A549 (cell line): ENCODE measurements around the gene SPPL2B. TPM values are rescaled to one million over a fixed set of nuclear protein-coding genes. Genes with fewer than 3 reads are reported as not detected.

Experiments
- ATAC-seq, 2 experiments: fragments of 200-7000 bp in 1 of 2; fragments of >200 bp in 1 of 2; cut with Nextera tagmentation in 1 of 2; cut with Tn5 transposase in 1 of 2; 3 replicates each; pipeline versions ENCODE4 v1.8.0 to v1.9.1; 2018 to 2020; ENCODE audit warnings: mild to moderate bottlenecking in 1 of 2, moderate library complexity in 1 of 2
- CTCF ChIA-PET: fragments of 300-600 bp; sonication (Branson Sonifier 250); formaldehyde crosslinking; extraction: SDS; loops from one replicate; lab custom pipeline; 2021; ENCODE audit warnings: antibody characterized with exemption, inconsistent platforms; lab: Yijun Ruan, JAX
- POLR2A ChIA-PET: fragments of 350-600 bp; formaldehyde crosslinking; extraction: SDS; loops from one replicate; lab custom pipeline; 2021; ENCODE audit warnings: antibody characterized with exemption, inconsistent platforms; lab: Yijun Ruan, JAX
- DNase-seq, 2 experiments: peaks; one replicate each; pipeline versions ENCODE4 v3.0.0 to v3.0.0-alpha.2; 2011 to 2016; ENCODE audit warnings: low read depth in 1 of 2, low spot score in 1 of 2
- FAIRE-seq: peaks from 2 replicates; lab custom pipeline; 2011; peaks lifted over from hg19 to GRCh38; lab: Jason Lieb, UNC
- H3K27ac ChIP-seq, 2 experiments: fragments of >200 bp; sonication (Bioruptor Twin); formaldehyde crosslinking; 3 replicates each; pipeline ENCODE4 v1.5.1; 2016 to 2017
- H3K4me1 ChIP-seq: fragments of >200 bp; sonication (Bioruptor Twin); formaldehyde crosslinking; 3 replicates; pipeline ENCODE4 v1.6.1; 2016
- H3K4me2 ChIP-seq: fragments of >200 bp; sonication (Bioruptor Twin); formaldehyde crosslinking; 3 replicates; pipeline ENCODE4 v1.6.1; 2016
- H3K4me3 ChIP-seq: fragments of >200 bp; sonication (Bioruptor Twin); formaldehyde crosslinking; 3 replicates; pipeline ENCODE4 v1.5.1; 2016
- H3K9me3 ChIP-seq: fragments of >200 bp; sonication (Bioruptor Twin); formaldehyde crosslinking; 3 replicates; pipeline ENCODE4 v1.6.1; 2016
- BHLHE40 ChIP-seq: IDR thresholded peaks from 2 replicates; pipeline ENCODE4 v1.6.1; 2012; ENCODE audit warnings: low read depth, low read length, inconsistent platforms
- CBX8 ChIP-seq: fragments of 200-600 bp; sonication (generic); IDR thresholded peaks from 2 replicates; pipeline ENCODE4 v1.6.1; 2016
- EHF ChIP-seq: fragments of 250-450 bp; sonication (Bioruptor Pico); IDR thresholded peaks from 2 replicates; pipeline ENCODE4 v1.5.0; 2020; ENCODE audit warnings: mild to moderate bottlenecking
- ELK1 ChIP-seq: fragments of 150-350 bp; IDR thresholded peaks from 2 replicates; pipeline ENCODE4 v1.6.1; 2014; ENCODE audit warnings: low read depth, mild to moderate bottlenecking, low read length
- EP300 ChIP-seq, 2 experiments: fragments of >200 bp; sonication (Bioruptor Twin); formaldehyde crosslinking; IDR thresholded peaks; 2 replicates in 1 of 2; 3 replicates in 1 of 2; pipeline ENCODE4 v1.6.1; 2016 to 2017
- FOSB ChIP-seq: fragments of 250-450 bp; sonication (Bioruptor Pico); IDR thresholded peaks from 2 replicates; pipeline ENCODE4 v1.5.0; 2020; ENCODE audit warnings: mild to moderate bottlenecking, moderate library complexity
- FOSL2 ChIP-seq, 2 experiments: fragments of 450-650 bp in 1 of 2; fragments of >200 bp in 1 of 2; sonication (Bioruptor Twin) in 1 of 2; formaldehyde crosslinking; IDR thresholded peaks; 2 replicates each; pipeline versions ENCODE4 v1.5.0 to v1.6.1; 2016 to 2020; ENCODE audit warnings: mild to moderate bottlenecking in 1 of 2, moderate library complexity in 1 of 2
- FOXS1 ChIP-seq: fragments of 250-450 bp; sonication (Bioruptor Pico); IDR thresholded peaks from 2 replicates; pipeline ENCODE4 v1.5.0; 2020; ENCODE audit warnings: mild to moderate bottlenecking, moderate library complexity
- GATA3 ChIP-seq: IDR thresholded peaks from 2 replicates; pipeline ENCODE4 v1.6.1; 2012; ENCODE audit warnings: borderline replicate concordance
- HDAC2 ChIP-seq: fragments of 200-600 bp; sonication (generic); IDR thresholded peaks from 2 replicates; pipeline ENCODE4 v1.6.1; 2016
- HEYL ChIP-seq: fragments of 250-450 bp; sonication (Bioruptor Pico); IDR thresholded peaks from 2 replicates; pipeline ENCODE4 v1.8.0; 2021; ENCODE audit warnings: mild to moderate bottlenecking, moderate library complexity
- HOXB13 ChIP-seq: fragments of 250-450 bp; sonication (Bioruptor Pico); IDR thresholded peaks from 2 replicates; pipeline ENCODE4 v1.5.0; 2020; ENCODE audit warnings: low read depth, mild to moderate bottlenecking, moderate library complexity
- HOXB5 ChIP-seq: fragments of 250-450 bp; sonication (Bioruptor Pico); IDR thresholded peaks from 2 replicates; pipeline ENCODE4 v1.5.0; 2020; ENCODE audit warnings: mild to moderate bottlenecking, moderate library complexity
- JUN ChIP-seq, 2 experiments: fragments of >200 bp; sonication (Bioruptor Twin); formaldehyde crosslinking; IDR thresholded peaks; 2 replicates in 1 of 2; 3 replicates in 1 of 2; pipeline ENCODE4 v1.6.1; 2016 to 2017
- JUNB ChIP-seq: fragments of >200 bp; sonication (Bioruptor Twin); formaldehyde crosslinking; IDR thresholded peaks from 2 replicates; pipeline ENCODE4 v1.6.1; 2016
- KDM5A ChIP-seq: fragments of 200-600 bp; sonication (generic); IDR thresholded peaks from 2 replicates; pipeline ENCODE4 v1.6.1; 2016; ENCODE audit warnings: antibody characterized with exemption, mild to moderate bottlenecking
- MAFK ChIP-seq: fragments of 450-650 bp; IDR thresholded peaks from 2 replicates; pipeline ENCODE4 v1.6.1; 2014; ENCODE audit not compliant: partially characterized antibody
- NPAS2 ChIP-seq: fragments of 250-450 bp; sonication (Bioruptor Pico); IDR thresholded peaks from 2 replicates; pipeline ENCODE4 v1.8.0; 2022; ENCODE audit warnings: mild to moderate bottlenecking, moderate library complexity, borderline replicate concordance
- PBX3 ChIP-seq: IDR thresholded peaks from 2 replicates; pipeline ENCODE4 v1.6.1; 2012
- RARB ChIP-seq: fragments of 250-450 bp; sonication (Bioruptor Pico); IDR thresholded peaks from 2 replicates; pipeline ENCODE4 v1.8.0; 2021; ENCODE audit warnings: mild to moderate bottlenecking, moderate library complexity
- RCOR1 ChIP-seq: fragments of 150-350 bp; IDR thresholded peaks from 2 replicates; pipeline ENCODE4 v1.6.1; 2014; ENCODE audit warnings: antibody characterized with exemption, low read length, low read depth
- REST ChIP-seq: fragments of 200-600 bp; sonication (generic); IDR thresholded peaks from 2 replicates; pipeline ENCODE4 v1.6.1; 2016; ENCODE audit warnings: antibody characterized with exemption, mild to moderate bottlenecking, moderate library complexity
- RFX5 ChIP-seq: fragments of 450-650 bp; IDR thresholded peaks from 2 replicates; pipeline ENCODE4 v1.7.1; 2014; ENCODE audit warnings: antibody characterized with exemption, mild to moderate bottlenecking, moderate library complexity
- RNF2 ChIP-seq: fragments of 200-600 bp; sonication (generic); IDR thresholded peaks from 2 replicates; pipeline ENCODE4 v1.6.1; 2016; ENCODE audit warnings: low read depth, mild to moderate bottlenecking, antibody characterized with exemption, moderate library complexity, borderline replicate concordance
- SMC3 ChIP-seq: fragments of >200 bp; sonication (Bioruptor Twin); formaldehyde crosslinking; IDR thresholded peaks from 3 replicates; pipeline ENCODE4 v1.6.1; 2018; ENCODE audit warnings: inconsistent platforms
- SREBF2 ChIP-seq: fragments of 450-650 bp; IDR thresholded peaks from 2 replicates; pipeline ENCODE4 v1.6.1; 2014; ENCODE audit warnings: mild to moderate bottlenecking, moderate library complexity
- TFCP2L1 ChIP-seq: fragments of 250-450 bp; sonication (Bioruptor Pico); IDR thresholded peaks from 2 replicates; pipeline ENCODE4 v1.5.0; 2021; ENCODE audit warnings: mild to moderate bottlenecking
- ZC3H11A ChIP-seq: fragments of 450-650 bp; IDR thresholded peaks from 2 replicates; pipeline ENCODE4 v1.6.1; 2014; ENCODE audit warnings: antibody characterized with exemption, mild to moderate bottlenecking
- ZNF302 ChIP-seq: fragments of 250-450 bp; sonication (Bioruptor Pico); IDR thresholded peaks from 2 replicates; pipeline ENCODE4 v1.9.0; 2021; ENCODE audit warnings: inconsistent platforms, mild to moderate bottlenecking, moderate library complexity
- WGBS: methylation state at CpG from one replicate; pipeline ENCODE4 v1.1.6; 2017; ENCODE audit errors: missing lambda C conversion rate; 5-methylcytosine and 5-hydroxymethylcytosine counted together
- polyA plus RNA-seq, 4 experiments: library from polyadenylated mRNA; depleted of rRNA in 3 of 4; stranded (reverse); fragments of >200 nt; fragmentation: RNase III in 1 of 4; extraction: RNeasy Plus Mini Kit Qiagen cat#74134 plus additional on column Dnase treatment in 1 of 4; gene quantifications; 2 replicates in 3 of 4; 3 replicates in 1 of 4; pipeline ENCODE4 v1.2.3, GENCODE V29; 2011 to 2017
- TF ChIP-seq, protein P1 (sequence below): IDR thresholded peaks from 2 replicates; pipeline ENCODE4 v1.6.1; 2012
- TF ChIP-seq, protein P2 (sequence below): fragments of >200 bp; sonication (Bioruptor Twin); formaldehyde crosslinking; IDR thresholded peaks from 3 replicates; pipeline ENCODE4 v1.6.1; 2016
- TF ChIP-seq, protein P3 (sequence below): fragments of 450-650 bp; IDR thresholded peaks from 2 replicates; pipeline ENCODE4 v1.6.1; 2014; ENCODE audit warnings: antibody characterized with exemption

The SPPL2B gene
- polyA plus RNA-seq, 2 of the 4 experiments (the other 2 are of a cell fraction) = 11.3 to 36.5 TPM

- FAIRE-seq (no peak), ATAC-seq (no peak)
- no peak overlapping the region for H3K4me3 ChIP-seq
- no peak overlapping the region for H3K27ac ChIP-seq
- CTCF ChIA-PET = no interaction called here
- no peaks in the 10 kb centered on the region for H3K4me1 ChIP-seq
- 85% methylated on average over 13 of the region's 15 CpGs for WGBS
- no peak overlapping the region for H3K4me2 ChIP-seq
- POLR2A ChIA-PET = no interaction called here
- TF ChIP-seq HOXB5 (CRISPR knock-in tag) (no peak), FOSB (no peak), HEYL (CRISPR knock-in tag) (no peak), REST (no peak), MAFK (no peak), SMC3 (no peak), HOXB13 (CRISPR knock-in tag) (no peak), FOXS1 (CRISPR knock-in tag) (no peak), ZNF302 (CRISPR knock-in tag) (no peak), KDM5A (no peak), RARB (no peak), EHF (CRISPR knock-in tag) (no peak), FOSL2 (IDR thresholded peaks at IDR 0.05) (no peak), FOSL2 (CRISPR knock-in tag; IDR thresholded peaks at IDR 0.05) (no peak), JUNB (no peak), TFCP2L1 (CRISPR knock-in tag) (no peak), RFX5 (no peak), JUN (IDR thresholded peaks at IDR 0.05) (no peak)
- TF ChIP-seq, protein P1, sequence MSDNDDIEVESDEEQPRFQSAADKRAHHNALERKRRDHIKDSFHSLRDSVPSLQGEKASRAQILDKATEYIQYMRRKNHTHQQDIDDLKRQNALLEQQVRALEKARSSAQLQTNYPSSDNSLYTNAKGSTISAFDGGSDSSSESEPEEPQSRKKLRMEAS = no peak
- TF ChIP-seq, protein P2, sequence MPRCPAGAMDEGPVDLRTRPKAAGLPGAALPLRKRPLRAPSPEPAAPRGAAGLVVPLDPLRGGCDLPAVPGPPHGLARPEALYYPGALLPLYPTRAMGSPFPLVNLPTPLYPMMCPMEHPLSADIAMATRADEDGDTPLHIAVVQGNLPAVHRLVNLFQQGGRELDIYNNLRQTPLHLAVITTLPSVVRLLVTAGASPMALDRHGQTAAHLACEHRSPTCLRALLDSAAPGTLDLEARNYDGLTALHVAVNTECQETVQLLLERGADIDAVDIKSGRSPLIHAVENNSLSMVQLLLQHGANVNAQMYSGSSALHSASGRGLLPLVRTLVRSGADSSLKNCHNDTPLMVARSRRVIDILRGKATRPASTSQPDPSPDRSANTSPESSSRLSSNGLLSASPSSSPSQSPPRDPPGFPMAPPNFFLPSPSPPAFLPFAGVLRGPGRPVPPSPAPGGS = no peak
- TF ChIP-seq, all 56 proteins: peak for 0
- DNase-seq = no peak
- H3K9me3 ChIP-seq = no peaks in the 10 kb centered on the region
These were observed 13.5 kb downstream of the SPPL2B start for GRCh38 chr19:2341982-2342381.

DNA sequence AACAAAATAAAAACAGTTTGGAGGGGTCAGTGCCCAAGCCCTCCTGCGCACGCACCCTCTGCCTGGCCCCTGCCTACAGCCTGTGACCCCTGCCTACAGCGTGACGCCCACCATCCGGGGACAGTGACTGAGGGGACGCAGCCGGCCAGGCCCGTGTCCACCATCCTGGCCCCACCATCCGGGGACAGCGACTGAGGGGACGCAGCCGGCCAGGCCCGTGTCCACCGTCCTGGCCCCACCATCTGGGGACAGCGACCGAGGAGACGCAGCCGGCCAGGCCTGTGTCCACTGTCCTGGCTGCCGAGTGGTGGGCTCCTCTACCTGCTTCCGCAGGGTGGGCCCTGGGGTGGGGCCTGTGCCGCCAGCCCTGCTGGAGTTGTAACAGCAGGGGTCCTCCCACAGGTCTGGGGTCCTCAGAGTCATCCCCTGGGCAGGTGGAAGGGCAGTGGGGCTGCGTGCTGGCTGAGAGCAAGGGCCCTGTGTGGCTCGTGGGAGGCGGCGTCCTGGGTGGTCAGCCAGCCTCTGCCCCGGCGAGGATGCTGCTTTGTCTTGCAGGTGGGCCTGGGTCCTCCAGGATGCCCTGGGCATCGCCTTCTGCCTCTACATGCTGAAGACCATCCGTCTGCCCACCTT lies 14.3 kb downstream of the SPPL2B start:
- Histone ChIP-seq H3K4me2 (no peak overlapping the region), H3K4me1 (no peaks in the 10 kb centered on the region), H3K4me3 (no peak overlapping the region), H3K27ac (no peak overlapping the region), H3K9me3 (no peaks in the 10 kb centered on the region)
- TF ChIP-seq RARB (no peak), ELK1 (no peak), HDAC2 (no peak), NPAS2 (no peak), EP300 (IDR thresholded peaks at IDR 0.05) (no peak), BHLHE40 (no peak), PBX3 (no peak), RCOR1 (no peak), SMC3 (no peak), CBX8 (no peak), RNF2 (no peak), JUN (IDR thresholded peaks at IDR 0.05) (no peak), ZC3H11A (no peak), GATA3 (no peak), HOXB5 (CRISPR knock-in tag) (no peak), TFCP2L1 (CRISPR knock-in tag) (no peak), SREBF2 (no peak)
- TF ChIP-seq, protein P3, sequence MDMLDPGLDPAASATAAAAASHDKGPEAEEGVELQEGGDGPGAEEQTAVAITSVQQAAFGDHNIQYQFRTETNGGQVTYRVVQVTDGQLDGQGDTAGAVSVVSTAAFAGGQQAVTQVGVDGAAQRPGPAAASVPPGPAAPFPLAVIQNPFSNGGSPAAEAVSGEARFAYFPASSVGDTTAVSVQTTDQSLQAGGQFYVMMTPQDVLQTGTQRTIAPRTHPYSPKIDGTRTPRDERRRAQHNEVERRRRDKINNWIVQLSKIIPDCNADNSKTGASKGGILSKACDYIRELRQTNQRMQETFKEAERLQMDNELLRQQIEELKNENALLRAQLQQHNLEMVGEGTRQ = no peak
- ChIA-PET POLR2A (no interaction called here), CTCF (interaction anchor here (0.6 kb wide), 1 partner anchor 199 kb away, joined by 3 read pairs; no protein-coding TSS in a partner anchor)
- ATAC-seq (no peak), FAIRE-seq (no peak), DNase-seq (no peak)
- WGBS = 90% methylated on average over 7 of the region's 29 CpGs
